AG04449 (cell line): Measurements from ENCODE around the gene CFAP52.

Source experiments
- CTCF ChIA-PET: fragments of 350-600 bp; formaldehyde crosslinking; extraction: SDS; loops from one replicate; lab custom pipeline; 2021; ENCODE audit warnings: antibody characterized with exemption; lab: Yijun Ruan, JAX
- POLR2A ChIA-PET: fragments of 400-600, 350-600 bp; formaldehyde crosslinking; extraction: SDS; loops from one replicate; lab custom pipeline; 2020; ENCODE audit warnings: antibody characterized with exemption, inconsistent platforms; lab: Yijun Ruan, JAX
- DNase-seq: peaks from one replicate; pipeline ENCODE4 v3.0.0-alpha.2; 2010; ENCODE audit warnings: low read depth, low spot score
- H3K4me3 ChIP-seq: 2 replicates; pipeline ENCODE4 v1.5.1; 2011; ENCODE audit warnings: low read depth, mild to moderate bottlenecking, control low read depth, low read length
- TF ChIP-seq, protein P1 (sequence below): IDR thresholded peaks from one replicate; pipeline ENCODE4 v1.5.1; 2011; ENCODE audit warnings: mild to moderate bottlenecking, moderate library complexity, low read length, control low read depth, inconsistent platforms; ENCODE audit not compliant: insufficient read depth; ENCODE audit errors: missing control alignments

CFAP52 gene

GRCh38 chr17:9576521-9577372, at the start of gene CFAP52:
CFAP52 (plus strand) TSS chr17:9576642; CDS start chr17:9576696, 54 bp downstream.
- peak within 1 kb of the TSS; percentile 81 for H3K4me3 ChIP-seq
- ChIA-PET CTCF (interaction anchor here (0.8 to 3.6 kb wide), 23 partner anchors 8 to 655 kb away, joined by 3 to 34 read pairs (median 3); no protein-coding TSS in a partner anchor), POLR2A (interaction anchor here (0.5 kb wide), 1 partner anchor 291 kb away, joined by 3 read pairs; no protein-coding TSS in a partner anchor)
- TF ChIP-seq, protein P1, sequence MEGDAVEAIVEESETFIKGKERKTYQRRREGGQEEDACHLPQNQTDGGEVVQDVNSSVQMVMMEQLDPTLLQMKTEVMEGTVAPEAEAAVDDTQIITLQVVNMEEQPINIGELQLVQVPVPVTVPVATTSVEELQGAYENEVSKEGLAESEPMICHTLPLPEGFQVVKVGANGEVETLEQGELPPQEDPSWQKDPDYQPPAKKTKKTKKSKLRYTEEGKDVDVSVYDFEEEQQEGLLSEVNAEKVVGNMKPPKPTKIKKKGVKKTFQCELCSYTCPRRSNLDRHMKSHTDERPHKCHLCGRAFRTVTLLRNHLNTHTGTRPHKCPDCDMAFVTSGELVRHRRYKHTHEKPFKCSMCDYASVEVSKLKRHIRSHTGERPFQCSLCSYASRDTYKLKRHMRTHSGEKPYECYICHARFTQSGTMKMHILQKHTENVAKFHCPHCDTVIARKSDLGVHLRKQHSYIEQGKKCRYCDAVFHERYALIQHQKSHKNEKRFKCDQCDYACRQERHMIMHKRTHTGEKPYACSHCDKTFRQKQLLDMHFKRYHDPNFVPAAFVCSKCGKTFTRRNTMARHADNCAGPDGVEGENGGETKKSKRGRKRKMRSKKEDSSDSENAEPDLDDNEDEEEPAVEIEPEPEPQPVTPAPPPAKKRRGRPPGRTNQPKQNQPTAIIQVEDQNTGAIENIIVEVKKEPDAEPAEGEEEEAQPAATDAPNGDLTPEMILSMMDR, result peak; percentile 79
- DNase-seq, result no peak

DNA sequence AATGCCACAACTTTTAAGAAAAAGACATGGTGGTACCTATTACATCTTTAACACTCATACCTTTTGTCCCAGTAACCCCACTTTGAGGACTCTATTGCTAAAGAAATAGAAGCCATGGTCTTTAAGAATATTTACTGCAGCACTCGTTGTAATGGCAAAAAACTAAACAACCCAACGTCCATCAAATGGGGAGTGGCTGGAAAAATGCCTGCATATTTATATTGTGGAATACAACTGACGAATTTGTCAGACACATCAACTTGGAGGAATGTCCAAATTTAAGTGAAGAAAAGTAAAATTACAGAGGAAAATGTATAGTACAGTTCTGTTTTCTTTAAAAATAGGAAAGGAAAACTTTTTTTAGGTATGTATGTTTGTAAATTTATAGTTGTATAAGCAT, 48.7 kb upstream of the CFAP52 start:
- H3K4me3 ChIP-seq, result no peak overlapping the region
- ChIA-PET CTCF (interaction anchor here (0.6 to 1.3 kb wide), 3 partner anchors 260 to 532 kb away, joined by 3 to 5 read pairs (median 4); no protein-coding TSS in a partner anchor), POLR2A (no interaction called here)
- TF ChIP-seq, protein P1, result no peak
- DNase-seq, result no peak

GRCh38 chr17:9529033-9529700, 47.3 kb upstream of the CFAP52 start:
- peak; percentile 2 for DNase-seq
- TF ChIP-seq, protein P1, result peak; percentile 58
- no peak overlapping the region for H3K4me3 ChIP-seq
- ChIA-PET POLR2A (no interaction called here), CTCF (interaction anchor here (0.7 to 1.6 kb wide), 6 partner anchors 9 to 641 kb away, joined by 3 to 6 read pairs (median 4); no protein-coding TSS in a partner anchor)

DNA sequence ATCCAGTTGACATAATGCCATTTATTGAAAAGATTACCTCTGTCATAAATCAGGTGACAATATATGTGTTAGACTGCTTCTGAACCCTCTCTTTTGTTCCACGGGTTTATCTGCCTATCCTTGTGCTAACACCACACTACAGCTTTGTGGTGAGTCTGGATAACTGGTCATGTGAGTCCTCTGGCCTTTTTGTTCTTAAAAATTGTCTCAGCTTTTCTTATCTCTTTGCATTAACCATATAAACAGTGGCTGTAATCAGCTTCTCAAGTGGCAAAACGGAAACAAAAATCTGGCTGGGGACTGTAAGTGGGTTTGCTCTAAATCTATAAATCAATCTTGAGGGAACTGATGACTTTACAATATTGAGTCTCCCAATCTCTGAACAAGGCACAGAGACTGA, 45.4 kb upstream of the CFAP52 start:
- TF ChIP-seq, protein P1, result no peak
- ChIA-PET CTCF (interaction anchor here (0.9 to 2.4 kb wide), 7 partner anchors 9 to 746 kb away, joined by 3 to 11 read pairs (median 5); no protein-coding TSS in a partner anchor), POLR2A (no interaction called here)
- no peak overlapping the region for H3K4me3 ChIP-seq
- DNase-seq, result no peak

DNA sequence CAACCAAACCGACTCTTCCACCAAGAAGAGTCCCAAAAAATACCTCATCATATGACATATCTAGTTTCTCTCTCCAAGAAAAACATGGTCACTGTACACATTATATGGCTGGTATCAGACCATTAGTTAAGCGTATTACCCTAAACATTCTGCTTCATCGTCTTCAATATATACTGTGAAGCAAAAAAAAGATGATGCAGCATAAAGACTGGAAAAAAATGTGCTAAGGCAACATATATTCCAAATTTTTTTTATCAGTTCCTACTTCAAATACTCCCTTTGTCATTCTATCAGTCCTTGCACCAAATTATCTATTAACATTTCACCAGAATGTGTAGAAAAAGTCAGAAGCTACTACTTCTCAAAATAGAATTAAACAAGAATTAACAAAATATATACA, 43.7 kb upstream of the CFAP52 start:
- POLR2A ChIA-PET, result no interaction called here
- no peak overlapping the region for H3K4me3 ChIP-seq
- CTCF ChIA-PET, result interaction anchor here (0.8 to 1.4 kb wide), 4 partner anchors 13 to 538 kb away, joined by 3 to 4 read pairs (median 3); no protein-coding TSS in a partner anchor
- no peak for DNase-seq
- TF ChIP-seq, protein P1, result no peak

- TF ChIP-seq, protein P1, result no peak
- DNase-seq, result no peak
- ChIA-PET CTCF (interaction anchor here (0.6 to 1.5 kb wide), 6 partner anchors 12 to 541 kb away, joined by 3 to 7 read pairs (median 3); no protein-coding TSS in a partner anchor), POLR2A (no interaction called here)
- H3K4me3 ChIP-seq, result no peak overlapping the region
Observed at GRCh38 chr17:9533441-9533840, 43.0 kb upstream of the CFAP52 start.
